Measurements from ENCODE around the gene DOCK6. TPM values are rescaled to one million over a fixed set of nuclear protein-coding genes. Genes with fewer than 3 reads are reported as not detected.

The DOCK6 gene
- total RNA-seq, 1 experiment from 2014 or later: 82.4 TPM

DNA sequence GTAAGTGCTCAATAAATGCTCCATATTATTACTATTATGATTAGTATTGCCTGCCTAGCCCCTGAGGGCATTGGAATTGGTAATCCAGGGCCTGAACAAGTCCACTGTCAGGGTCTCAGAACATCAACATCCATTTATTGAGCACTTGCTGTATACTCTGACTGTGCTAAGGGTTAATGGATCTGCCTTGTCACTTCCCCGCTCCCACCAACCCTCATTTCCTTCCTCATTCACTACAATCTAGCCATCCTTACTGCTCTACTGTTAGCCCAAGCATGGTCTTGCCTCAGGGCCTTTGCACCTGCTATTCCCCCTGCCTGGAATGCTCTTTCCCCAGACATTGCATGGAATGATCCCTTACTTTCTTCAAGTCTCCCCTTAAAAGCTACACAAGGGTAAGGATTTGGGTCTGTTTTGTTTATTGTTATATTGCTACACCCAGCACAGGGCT lies 35.6 kb downstream of the DOCK6 start (continued):
- TF ChIP-seq EZH2phosphoT487 (IDR thresholded peaks at IDR 0.05; ENCODE audit: borderline replicate concordance) (no peak), ZNF274 (IDR thresholded peaks at IDR 0.05; ENCODE audit: low read depth, low read length) (no peak), TCF7L2 (IDR thresholded peaks at IDR 0.05; ENCODE audit: borderline replicate concordance, extremely low read depth, insufficient read depth, insufficient read length) (no peak), EZH2 (IDR thresholded peaks at IDR 0.05) (no peak), ZFX (IDR thresholded peaks at IDR 0.05) (no peak)
- TF ChIP-seq, protein P1, sequence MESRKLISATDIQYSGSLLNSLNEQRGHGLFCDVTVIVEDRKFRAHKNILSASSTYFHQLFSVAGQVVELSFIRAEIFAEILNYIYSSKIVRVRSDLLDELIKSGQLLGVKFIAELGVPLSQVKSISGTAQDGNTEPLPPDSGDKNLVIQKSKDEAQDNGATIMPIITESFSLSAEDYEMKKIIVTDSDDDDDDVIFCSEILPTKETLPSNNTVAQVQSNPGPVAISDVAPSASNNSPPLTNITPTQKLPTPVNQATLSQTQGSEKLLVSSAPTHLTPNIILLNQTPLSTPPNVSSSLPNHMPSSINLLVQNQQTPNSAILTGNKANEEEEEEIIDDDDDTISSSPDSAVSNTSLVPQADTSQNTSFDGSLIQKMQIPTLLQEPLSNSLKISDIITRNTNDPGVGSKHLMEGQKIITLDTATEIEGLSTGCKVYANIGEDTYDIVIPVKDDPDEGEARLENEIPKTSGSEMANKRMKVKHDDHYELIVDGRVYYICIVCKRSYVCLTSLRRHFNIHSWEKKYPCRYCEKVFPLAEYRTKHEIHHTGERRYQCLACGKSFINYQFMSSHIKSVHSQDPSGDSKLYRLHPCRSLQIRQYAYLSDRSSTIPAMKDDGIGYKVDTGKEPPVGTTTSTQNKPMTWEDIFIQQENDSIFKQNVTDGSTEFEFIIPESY (IDR thresholded peaks at IDR 0.05; ENCODE audit: extremely low read depth, insufficient replicate concordance, low read length): no peak

GRCh38 chr19:11225815-11226214 lies 36.5 kb downstream of the DOCK6 start:
- H3K36me3 ChIP-seq (ENCODE audit: control insufficient read depth in 1 of 2, insufficient read depth in 2 of 2, low read length in 2 of 2): peaks cover 6 to 14% of the 10 kb centered on the region in 2 experiments; a peak in 3 of 4 replicates
- H3K27me3 ChIP-seq (ENCODE audit: insufficient read depth, low read length): no peaks in the 10 kb centered on the region
- H4K20me1 ChIP-seq (ENCODE audit: insufficient read depth): no peaks in the 10 kb centered on the region
- no peak overlapping the region for H3K4me3 ChIP-seq (replicated peaks in 1 of 2; ENCODE audit: low read depth in 1 of 2, low read length in 2 of 2)
- H3K9me3 ChIP-seq (ENCODE audit: control insufficient read depth in 1 of 2, insufficient read depth in 1 of 2, low read depth in 1 of 2, low read length in 2 of 2): peaks cover 6 to 11% of the 10 kb centered on the region in 2 experiments; a peak in 2 of 4 replicates
- no peak for DNase-seq (ENCODE audit: low read depth, low spot score)
- no peaks in the 10 kb centered on the region for H3K9me2 ChIP-seq (ENCODE audit: insufficient read depth)
- ChIA-PET RAD21 (ENCODE audit: low non-redundant PET in 1 of 2, low total read pairs in 2 of 2, uncharacterized antibody in 2 of 2, unreplicated experiment in 2 of 2) (no interaction called here), POLR2A (no interaction called here), CTCF (no interaction called here)
- no peak overlapping the region for H3K4me2 ChIP-seq (ENCODE audit: low read length)
- no TSS peak for BruUV-seq (replicated peaks)
- H3K27ac ChIP-seq (ENCODE audit: low read depth, low read length): no peak overlapping the region
- no peak overlapping the region for H3K9ac ChIP-seq (ENCODE audit: low read length)
- H3K79me2 ChIP-seq (ENCODE audit: insufficient read depth, low read length): no peaks in the 10 kb centered on the region
- H2AFZ ChIP-seq (ENCODE audit: low read depth, low read length, poor library complexity, severe bottlenecking): no peak overlapping the region
- intact Hi-C loops (cut with micrococcal nuclease): no loop called here
- ATAC-seq: no peak
- peaks cover 4 to 8% of the 10 kb centered on the region in 2 experiments; a peak in 3 of 4 replicates for H3K4me1 ChIP-seq (ENCODE audit: control insufficient read depth in 1 of 2, insufficient read depth in 2 of 2, low read length in 2 of 2)
- TF ChIP-seq SRF (IDR thresholded peaks at IDR 0.05; ENCODE audit: low read depth) (no peak), CEBPB (IDR thresholded peaks at IDR 0.05; ENCODE audit: low read depth) (no peak), ATF3 (IDR thresholded peaks at IDR 0.05) (no peak), ZFX (IDR thresholded peaks at IDR 0.05) (no peak)
- TF ChIP-seq, protein P2, sequence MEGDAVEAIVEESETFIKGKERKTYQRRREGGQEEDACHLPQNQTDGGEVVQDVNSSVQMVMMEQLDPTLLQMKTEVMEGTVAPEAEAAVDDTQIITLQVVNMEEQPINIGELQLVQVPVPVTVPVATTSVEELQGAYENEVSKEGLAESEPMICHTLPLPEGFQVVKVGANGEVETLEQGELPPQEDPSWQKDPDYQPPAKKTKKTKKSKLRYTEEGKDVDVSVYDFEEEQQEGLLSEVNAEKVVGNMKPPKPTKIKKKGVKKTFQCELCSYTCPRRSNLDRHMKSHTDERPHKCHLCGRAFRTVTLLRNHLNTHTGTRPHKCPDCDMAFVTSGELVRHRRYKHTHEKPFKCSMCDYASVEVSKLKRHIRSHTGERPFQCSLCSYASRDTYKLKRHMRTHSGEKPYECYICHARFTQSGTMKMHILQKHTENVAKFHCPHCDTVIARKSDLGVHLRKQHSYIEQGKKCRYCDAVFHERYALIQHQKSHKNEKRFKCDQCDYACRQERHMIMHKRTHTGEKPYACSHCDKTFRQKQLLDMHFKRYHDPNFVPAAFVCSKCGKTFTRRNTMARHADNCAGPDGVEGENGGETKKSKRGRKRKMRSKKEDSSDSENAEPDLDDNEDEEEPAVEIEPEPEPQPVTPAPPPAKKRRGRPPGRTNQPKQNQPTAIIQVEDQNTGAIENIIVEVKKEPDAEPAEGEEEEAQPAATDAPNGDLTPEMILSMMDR (IDR thresholded peaks at IDR 0.05 in 2 of 3, conservative IDR thresholded peaks at IDR 0.05 in 1 of 3; ENCODE audit: borderline replicate concordance in 1 of 3, insufficient read depth in 1 of 3, low read depth in 2 of 3, low read length in 2 of 3): no peak
- TF ChIP-seq, protein P3, sequence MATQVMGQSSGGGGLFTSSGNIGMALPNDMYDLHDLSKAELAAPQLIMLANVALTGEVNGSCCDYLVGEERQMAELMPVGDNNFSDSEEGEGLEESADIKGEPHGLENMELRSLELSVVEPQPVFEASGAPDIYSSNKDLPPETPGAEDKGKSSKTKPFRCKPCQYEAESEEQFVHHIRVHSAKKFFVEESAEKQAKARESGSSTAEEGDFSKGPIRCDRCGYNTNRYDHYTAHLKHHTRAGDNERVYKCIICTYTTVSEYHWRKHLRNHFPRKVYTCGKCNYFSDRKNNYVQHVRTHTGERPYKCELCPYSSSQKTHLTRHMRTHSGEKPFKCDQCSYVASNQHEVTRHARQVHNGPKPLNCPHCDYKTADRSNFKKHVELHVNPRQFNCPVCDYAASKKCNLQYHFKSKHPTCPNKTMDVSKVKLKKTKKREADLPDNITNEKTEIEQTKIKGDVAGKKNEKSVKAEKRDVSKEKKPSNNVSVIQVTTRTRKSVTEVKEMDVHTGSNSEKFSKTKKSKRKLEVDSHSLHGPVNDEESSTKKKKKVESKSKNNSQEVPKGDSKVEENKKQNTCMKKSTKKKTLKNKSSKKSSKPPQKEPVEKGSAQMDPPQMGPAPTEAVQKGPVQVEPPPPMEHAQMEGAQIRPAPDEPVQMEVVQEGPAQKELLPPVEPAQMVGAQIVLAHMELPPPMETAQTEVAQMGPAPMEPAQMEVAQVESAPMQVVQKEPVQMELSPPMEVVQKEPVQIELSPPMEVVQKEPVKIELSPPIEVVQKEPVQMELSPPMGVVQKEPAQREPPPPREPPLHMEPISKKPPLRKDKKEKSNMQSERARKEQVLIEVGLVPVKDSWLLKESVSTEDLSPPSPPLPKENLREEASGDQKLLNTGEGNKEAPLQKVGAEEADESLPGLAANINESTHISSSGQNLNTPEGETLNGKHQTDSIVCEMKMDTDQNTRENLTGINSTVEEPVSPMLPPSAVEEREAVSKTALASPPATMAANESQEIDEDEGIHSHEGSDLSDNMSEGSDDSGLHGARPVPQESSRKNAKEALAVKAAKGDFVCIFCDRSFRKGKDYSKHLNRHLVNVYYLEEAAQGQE (IDR thresholded peaks at IDR 0.05; ENCODE audit: low read depth): no peak
